ENCODE data around the gene BRI3.

BRI3 gene

GRCh38 chr7:98323597-98324322, 42.3 kb downstream of the BRI3 start:
- no peak overlapping the region for H3K9ac ChIP-seq
- H3K79me2 ChIP-seq (ENCODE audit: insufficient read depth, low read depth) = no peaks in the 10 kb centered on the region
- H3K4me2 ChIP-seq = no peak overlapping the region
- no peak overlapping the region for H3K4me3 ChIP-seq (IDR thresholded peaks at IDR 0.05; ENCODE audit: insufficient read depth, low read depth, low read length)
- H4K20me1 ChIP-seq (ENCODE audit: insufficient read depth) = no peaks in the 10 kb centered on the region
- H3K4me1 ChIP-seq (ENCODE audit: low read depth, poor library complexity, severe bottlenecking) = no peaks in the 10 kb centered on the region
- H3K36me3 ChIP-seq (ENCODE audit: insufficient read depth) = no peaks in the 10 kb centered on the region
- TF ChIP-seq CTCF (conservative IDR thresholded peaks at IDR 0.05; ENCODE audit: low read depth, low read length) = no peak
- no peak overlapping the region for H3K27ac ChIP-seq
- no peak overlapping the region for H2AFZ ChIP-seq (ENCODE audit: low read depth)
- H3K27me3 ChIP-seq (ENCODE audit: insufficient read depth, low read depth) = no peaks in the 10 kb centered on the region

GRCh38 chr7:98324782-98325181, 43.3 kb downstream of the BRI3 start:
- H2AFZ ChIP-seq (ENCODE audit: low read depth) = no peak overlapping the region
- H3K9ac ChIP-seq = no peak overlapping the region
- H4K20me1 ChIP-seq (ENCODE audit: insufficient read depth) = no peaks in the 10 kb centered on the region
- H3K4me1 ChIP-seq (ENCODE audit: low read depth, poor library complexity, severe bottlenecking) = no peaks in the 10 kb centered on the region
- no peak overlapping the region for H3K27ac ChIP-seq
- H3K79me2 ChIP-seq (ENCODE audit: insufficient read depth, low read depth) = no peaks in the 10 kb centered on the region
- H3K36me3 ChIP-seq (ENCODE audit: insufficient read depth) = no peaks in the 10 kb centered on the region
- no peak overlapping the region for H3K4me2 ChIP-seq
- TF ChIP-seq CTCF (conservative IDR thresholded peaks at IDR 0.05; ENCODE audit: low read depth, low read length) = no peak
- H3K4me3 ChIP-seq (IDR thresholded peaks at IDR 0.05; ENCODE audit: insufficient read depth, low read depth, low read length) = no peak overlapping the region
- H3K27me3 ChIP-seq (ENCODE audit: insufficient read depth, low read depth) = no peaks in the 10 kb centered on the region

GRCh38 chr7:98329100-98329790, 47.8 kb downstream of the BRI3 start:
- Histone ChIP-seq H3K4me1 (ENCODE audit: low read depth, poor library complexity, severe bottlenecking) (no peaks in the 10 kb centered on the region), H2AFZ (ENCODE audit: low read depth) (no peak overlapping the region), H3K27me3 (ENCODE audit: insufficient read depth, low read depth) (no peaks in the 10 kb centered on the region), H3K27ac (no peak overlapping the region), H3K4me2 (no peak overlapping the region), H3K36me3 (ENCODE audit: insufficient read depth) (no peaks in the 10 kb centered on the region), H4K20me1 (ENCODE audit: insufficient read depth) (no peaks in the 10 kb centered on the region), H3K79me2 (ENCODE audit: insufficient read depth, low read depth) (no peaks in the 10 kb centered on the region), H3K9ac (no peak overlapping the region), H3K4me3 (IDR thresholded peaks at IDR 0.05; ENCODE audit: insufficient read depth, low read depth, low read length) (no peak overlapping the region)
- no peak for TF ChIP-seq CTCF (conservative IDR thresholded peaks at IDR 0.05; ENCODE audit: low read depth, low read length)

GRCh38 chr7:98329791-98330373, 48.4 kb downstream of the BRI3 start:
- Histone ChIP-seq H3K4me1 (ENCODE audit: low read depth, poor library complexity, severe bottlenecking) (no peaks in the 10 kb centered on the region), H3K27me3 (ENCODE audit: insufficient read depth, low read depth) (no peaks in the 10 kb centered on the region), H4K20me1 (ENCODE audit: insufficient read depth) (no peaks in the 10 kb centered on the region), H3K9ac (no peak overlapping the region), H2AFZ (ENCODE audit: low read depth) (no peak overlapping the region), H3K27ac (no peak overlapping the region), H3K36me3 (ENCODE audit: insufficient read depth) (no peaks in the 10 kb centered on the region), H3K4me3 (IDR thresholded peaks at IDR 0.05; ENCODE audit: insufficient read depth, low read depth, low read length) (no peak overlapping the region), H3K79me2 (ENCODE audit: insufficient read depth, low read depth) (no peaks in the 10 kb centered on the region), H3K4me2 (no peak overlapping the region)
- TF ChIP-seq CTCF (conservative IDR thresholded peaks at IDR 0.05; ENCODE audit: low read depth, low read length) = no peak

Data from KMS-11 (cell line).